ELF-1 (cell line): Measurements from ENCODE around the gene ROPN1B.

ENCODE experiments used
- DNase-seq: peaks from one replicate; pipeline ENCODE4 v3.0.0-alpha.2; 2016; ENCODE audit warnings: low read depth, low spot score

The ROPN1B gene

DNA sequence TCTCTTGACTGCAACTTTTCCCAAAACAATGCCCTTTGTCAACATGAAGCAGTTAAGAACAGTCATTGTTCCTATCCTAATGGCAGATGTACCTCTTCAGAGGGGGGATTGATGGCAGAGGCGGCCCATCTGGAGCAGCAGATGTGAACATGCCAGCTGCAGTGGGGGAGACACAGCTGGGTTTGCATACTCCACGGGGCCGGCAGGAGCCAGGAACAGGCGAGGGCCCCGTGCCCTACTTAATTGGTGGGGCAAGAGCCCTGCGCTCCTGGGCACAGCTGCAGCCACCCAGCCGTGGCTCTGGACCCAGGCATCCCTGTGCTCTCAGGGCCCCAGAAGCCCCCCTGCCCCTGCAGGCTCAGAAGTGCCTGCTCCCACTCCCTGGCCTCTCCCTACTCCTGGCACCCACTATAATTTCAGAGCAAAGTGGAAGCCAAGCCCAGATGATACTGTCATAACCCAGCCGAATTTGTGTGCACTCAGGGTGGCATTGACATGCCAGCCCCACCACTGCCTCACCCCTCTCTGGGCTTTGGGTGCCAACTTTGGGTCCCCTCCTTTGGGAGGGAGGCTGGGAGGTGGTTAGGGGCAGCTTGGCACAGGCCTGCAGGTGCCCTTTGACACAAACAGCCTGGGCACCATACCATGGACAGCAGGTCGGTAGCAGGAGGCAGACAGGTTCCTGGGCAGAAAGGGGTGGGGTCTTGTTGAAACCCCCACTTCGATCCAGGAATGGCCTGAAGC, 34.6 kb downstream of the ROPN1B start:
- DNase-seq, result no peak

DNA sequence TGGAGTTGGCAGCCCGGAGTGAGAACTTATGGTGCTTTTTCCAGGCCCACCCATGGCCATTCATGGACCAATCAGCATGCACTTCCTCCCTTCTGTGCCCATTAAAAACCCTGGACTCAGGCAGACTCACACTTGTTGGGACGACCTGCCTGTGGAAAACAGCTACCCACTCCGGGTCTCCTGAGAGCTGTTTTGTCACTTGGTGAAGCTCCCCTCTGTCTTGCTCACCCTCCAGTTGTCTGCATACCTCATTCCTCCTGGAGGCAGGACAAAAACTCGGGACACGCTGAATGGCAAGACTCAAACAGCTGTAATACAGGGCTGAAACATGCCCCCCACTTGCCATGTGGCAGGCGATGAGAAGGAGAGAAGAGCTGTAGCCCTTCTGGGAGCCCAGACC, 35.2 kb downstream of the ROPN1B start:
- DNase-seq, result no peak

DNA sequence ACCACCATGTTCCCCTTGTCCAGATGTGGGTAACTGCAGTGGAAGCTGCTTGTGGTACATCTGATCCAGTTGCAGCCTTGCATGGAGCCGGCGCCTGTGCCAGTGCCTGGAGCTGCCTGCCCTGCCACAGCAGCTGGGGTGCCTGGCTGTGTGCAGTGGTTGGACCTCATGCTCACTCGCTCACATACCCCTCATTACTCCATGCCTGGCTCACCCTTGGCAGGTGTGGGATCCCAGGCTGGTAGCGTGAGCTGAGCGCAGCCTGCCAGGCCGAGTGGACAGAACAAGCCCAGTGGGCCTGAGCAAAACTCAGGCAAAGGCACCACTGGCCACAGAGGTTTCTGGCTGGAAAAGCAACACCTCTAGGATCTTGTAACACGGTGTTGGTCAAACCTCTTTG, 35.7 kb downstream of the ROPN1B start:
- DNase-seq, result no peak

DNA sequence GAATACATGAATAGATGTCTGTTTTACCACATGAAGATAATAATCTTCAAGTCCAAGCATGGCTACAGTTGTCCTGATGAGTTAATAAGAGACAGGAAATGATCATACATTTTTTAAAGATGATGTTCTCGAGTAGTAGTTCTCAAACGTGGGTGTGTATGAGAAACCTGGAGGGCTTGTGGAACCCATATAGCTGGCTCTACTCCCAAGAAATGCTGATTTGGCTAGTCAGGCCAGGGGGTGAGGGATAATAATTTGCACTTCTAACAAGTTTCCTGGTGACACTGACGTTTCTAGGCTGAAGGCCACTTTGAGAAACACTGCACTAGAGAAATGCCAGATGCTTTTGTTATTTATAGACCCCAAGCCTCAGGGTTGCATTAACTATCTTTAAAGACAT, 37.0 kb downstream of the ROPN1B start:
- no peak for DNase-seq

DNA sequence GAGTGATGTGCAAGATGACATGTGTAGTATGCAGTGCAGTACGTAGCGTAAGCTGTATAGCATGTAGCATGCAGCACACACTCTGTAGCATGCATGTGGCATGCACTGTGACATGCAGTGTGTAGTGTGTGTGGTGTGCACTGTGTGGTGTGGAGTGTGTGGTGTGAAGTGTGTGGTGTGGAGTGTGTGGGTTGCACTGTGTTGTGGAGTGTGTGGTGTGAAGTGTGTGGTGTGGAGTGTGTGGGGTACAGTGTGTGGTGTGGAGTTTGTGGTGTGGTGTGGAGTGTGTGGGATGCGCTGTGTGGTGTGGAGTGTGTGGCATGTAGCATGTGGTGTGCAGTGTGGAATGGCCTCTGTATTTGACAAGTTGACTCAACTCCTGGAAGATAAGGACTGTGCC, 39.2 kb downstream of the ROPN1B start:
- no peak for DNase-seq

DNA sequence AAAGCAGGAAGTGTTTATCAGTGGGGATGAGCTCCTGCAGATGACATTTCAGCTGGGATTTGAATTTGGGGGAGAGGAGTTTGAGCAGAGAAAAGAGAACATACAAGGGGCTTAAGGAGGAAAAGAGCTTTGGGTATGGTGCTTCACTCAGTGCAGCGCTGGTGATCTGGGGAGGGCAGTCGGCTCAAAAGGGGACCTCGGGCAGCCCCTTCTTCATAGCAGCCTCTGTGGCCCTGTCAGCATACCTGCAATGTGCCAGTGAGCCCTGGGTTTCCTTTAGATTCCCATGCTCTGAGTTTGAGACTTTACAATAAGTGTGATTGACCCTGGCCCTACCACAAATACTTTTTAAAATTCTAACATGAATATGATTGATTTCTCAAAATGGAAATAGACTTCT, 40.2 kb downstream of the ROPN1B start:
- no peak for DNase-seq

DNA sequence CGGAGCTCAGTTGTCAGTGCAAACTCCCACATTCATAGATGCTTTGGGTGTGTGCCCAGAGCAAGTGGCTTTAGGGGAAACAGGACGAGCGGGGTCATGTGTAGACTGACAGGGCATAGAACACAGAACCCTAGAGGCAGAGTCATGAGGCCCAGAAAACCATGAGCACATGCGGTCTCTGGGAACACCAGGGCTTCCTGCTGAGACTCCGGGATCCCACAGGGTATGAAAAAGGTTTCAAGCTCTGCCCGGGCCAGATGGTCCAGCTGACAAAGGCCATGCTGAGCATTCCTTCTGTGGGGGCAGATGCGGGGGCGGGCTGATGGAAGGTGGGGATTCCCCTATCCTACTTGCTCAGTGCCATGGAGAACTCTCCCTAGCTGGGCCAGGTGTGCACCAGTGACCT, 44.8 kb downstream of the ROPN1B start:
- no peak for DNase-seq

DNA sequence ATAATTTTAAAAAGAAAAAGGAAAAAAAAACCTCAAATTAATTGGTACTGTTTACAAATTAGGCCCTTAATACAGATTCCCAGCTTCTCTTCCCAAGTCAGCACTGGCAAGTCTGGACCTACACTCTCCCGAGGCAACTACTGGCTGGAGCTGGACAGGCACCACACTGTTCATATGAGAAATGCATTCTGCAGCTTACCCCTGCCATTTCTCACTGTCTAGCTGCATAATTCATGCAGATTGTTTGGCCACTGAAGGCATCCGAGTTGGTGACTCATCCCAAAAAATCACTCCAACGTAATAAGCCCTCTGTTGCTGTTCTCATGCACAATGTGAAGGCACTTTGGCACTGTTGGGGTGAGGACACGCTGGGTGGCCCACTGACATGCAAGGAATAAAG, 45.3 kb downstream of the ROPN1B start:
- DNase-seq, result no peak

DNA sequence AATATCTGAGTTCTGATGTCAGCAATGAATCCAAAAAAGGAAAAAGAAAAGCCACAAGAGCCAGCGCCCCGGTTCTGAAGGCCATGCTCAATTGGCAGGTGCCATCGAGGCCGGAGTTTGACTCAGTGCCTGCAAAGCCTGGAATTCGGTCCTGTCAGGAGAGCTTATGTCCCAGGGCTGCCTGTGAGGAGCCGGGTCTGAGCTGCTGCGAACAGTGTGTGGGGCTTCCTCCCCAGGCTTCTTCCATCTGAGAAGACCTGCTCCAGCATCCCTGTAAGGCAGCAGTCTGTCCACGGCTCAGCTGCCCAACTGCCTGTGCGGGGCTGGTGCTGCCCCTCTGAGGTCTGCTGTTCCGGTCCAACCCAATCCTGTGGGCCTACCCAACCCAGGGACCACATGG, 46.1 kb downstream of the ROPN1B start:
- no peak for DNase-seq

DNA sequence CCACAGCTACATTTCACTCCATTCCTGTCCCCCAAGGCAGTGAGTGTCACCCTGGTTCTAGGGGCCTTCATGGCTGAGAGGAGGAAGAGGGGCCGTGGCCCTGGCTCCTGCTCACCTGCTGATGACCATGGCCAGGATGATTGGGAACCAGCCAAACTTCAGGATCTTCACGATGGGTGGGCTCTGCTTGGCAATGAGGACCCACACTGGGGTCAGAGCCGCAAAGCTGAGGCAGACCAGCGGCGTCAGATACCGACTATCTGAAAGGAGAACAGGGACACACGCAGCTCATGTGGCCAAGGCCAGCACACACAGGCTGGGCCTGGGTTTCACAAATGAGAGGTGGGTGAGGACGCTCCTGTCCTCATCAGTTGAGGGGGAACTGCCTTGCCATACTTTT, 47.6 kb downstream of the ROPN1B start:
- DNase-seq, result no peak

DNA sequence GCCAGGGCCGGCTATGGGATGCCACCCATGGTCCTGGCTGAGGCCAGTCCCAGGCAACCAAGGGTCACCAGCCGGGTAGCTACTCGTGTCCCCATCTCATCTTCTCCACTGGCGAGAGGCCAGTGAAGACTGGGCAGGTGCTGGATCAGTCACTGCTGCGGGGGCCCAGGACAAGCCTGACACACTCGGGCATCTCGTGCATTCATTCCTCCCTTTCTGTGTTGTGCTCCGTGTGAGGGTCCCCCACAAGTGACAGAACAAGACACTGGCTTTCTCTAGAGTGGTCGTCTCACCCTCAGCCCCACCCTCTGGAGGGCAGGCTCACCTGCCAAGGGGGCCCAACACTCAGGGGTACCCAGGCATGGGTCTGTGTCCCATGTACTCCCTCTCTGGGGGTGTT, 48.4 kb downstream of the ROPN1B start:
- DNase-seq, result no peak

DNA sequence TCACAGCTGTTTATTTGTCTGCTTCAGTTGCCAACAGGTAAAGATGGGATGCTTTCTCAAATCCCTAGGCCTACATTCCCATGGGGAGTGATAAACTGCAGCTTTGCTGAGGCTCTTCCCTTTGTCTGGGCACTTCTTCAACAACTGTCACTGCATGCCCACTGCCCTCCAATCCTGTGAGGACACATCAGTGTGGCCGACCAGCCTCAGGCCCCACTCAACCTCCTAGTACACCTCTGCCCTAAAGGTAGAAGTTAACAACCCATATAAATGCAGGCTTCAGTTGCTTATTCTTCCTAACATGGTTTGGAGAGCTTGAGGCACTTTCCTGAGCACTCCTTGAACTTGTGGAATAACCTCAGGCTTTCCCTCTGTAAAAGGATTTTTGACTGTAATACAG, 49.6 kb downstream of the ROPN1B start:
- DNase-seq, result no peak

DNA sequence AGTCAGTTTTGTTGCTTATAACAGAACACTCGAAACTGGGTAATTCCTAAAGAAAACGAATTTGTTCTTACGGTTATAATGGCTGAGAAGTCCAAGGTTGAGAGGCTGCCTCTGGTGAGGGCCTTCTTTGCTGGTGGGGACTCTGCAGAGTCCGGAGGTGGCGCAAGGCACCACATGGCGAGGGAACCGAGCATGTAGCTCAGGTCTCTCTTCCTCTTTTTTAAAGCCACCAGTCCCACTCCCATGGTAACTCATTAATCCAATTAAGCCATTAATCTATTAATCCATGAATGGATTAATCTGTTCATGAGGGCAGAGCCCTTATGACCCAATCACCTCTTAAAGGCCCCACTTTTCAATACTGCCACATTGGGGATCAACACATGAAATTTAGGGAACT, 50.0 kb downstream of the ROPN1B start:
- DNase-seq, result no peak

DNA sequence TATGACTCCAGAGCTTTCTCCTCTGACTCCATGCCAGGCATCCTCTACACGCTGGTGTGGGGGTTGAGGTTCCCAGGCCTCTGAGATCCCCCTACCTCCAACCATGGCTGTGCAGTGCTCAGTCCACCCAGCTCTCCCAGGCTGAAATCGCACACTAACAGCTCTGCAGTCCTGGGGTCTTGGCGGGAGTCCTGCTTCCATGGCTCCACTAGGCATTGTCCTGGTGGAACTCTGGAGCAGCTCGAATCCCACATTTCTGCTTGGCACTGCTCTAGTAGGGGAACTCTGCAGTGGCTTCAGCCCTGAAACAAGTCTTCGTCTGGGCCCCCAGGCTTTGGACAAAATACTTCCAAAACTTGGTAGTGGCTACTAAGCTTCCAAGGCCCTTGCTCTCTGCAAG, 50.7 kb downstream of the ROPN1B start:
- no peak for DNase-seq

DNA sequence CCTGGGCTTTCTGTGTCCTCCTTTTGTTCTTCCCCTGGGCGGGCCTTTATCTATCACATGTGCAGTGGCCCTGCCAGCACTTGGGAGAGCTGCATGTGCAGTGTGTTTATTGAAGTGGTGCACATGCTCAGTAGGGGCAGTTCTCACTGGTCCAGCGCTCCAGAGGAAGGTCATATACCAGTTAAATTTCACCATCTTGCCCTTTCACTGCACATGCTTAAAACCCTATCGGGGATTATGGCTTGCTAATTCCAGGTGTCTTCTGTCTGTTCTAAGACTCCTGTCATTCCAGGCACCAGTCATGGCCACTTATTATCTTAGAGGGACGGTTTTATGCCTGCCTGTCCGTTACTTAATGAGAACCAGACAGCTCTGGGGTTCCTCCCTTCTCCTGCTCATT, 52.2 kb downstream of the ROPN1B start:
- DNase-seq, result no peak

DNA sequence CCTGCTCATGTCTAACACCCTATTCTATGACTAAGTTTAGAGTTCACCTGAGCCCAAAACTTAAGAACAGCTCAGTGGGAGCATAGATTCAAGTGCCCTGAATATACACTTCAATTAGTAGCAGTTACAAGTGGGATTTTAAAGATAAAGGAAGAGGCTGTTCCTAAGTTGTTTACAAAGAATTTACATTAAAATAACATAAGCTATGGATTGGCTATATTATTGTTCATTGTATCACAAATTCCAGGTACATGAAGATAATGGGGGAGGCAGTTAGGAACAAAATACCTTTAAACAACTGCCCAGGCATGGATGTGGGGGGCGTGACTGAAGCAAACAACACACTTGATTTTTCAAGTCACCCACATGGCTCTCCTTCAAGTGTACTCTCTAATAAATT, 52.7 kb downstream of the ROPN1B start:
- no peak for DNase-seq

DNA sequence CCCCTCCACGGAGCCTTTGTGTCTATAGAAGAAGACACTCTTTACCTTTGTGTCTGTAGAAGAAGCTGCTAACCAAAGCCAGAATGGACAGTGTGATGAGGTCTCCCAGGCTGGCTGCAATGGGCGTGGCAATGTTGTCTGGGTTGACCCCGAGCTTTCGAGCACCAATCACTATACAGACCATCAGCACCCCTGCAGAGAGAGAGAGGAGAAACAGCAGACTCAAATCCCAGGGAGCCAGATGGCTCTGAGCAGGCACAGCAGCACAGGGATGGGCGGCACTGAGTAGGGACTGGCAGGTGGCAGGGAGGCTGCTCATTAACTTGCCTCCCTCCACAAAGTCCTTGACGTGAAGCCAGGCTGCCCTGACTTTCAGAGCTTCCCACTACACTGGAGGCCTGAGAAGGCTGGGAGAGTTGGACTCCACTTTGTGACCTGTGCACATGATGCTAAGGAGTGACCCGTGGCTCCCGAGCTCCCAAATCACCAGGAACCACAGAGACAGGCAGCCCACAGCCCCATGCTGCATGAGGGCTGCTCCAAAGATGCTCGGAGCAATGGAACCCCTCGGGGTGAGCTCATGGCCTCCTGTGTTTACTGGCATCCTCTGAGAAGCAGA, 53.9 kb downstream of the ROPN1B start:
- DNase-seq, result no peak

DNA sequence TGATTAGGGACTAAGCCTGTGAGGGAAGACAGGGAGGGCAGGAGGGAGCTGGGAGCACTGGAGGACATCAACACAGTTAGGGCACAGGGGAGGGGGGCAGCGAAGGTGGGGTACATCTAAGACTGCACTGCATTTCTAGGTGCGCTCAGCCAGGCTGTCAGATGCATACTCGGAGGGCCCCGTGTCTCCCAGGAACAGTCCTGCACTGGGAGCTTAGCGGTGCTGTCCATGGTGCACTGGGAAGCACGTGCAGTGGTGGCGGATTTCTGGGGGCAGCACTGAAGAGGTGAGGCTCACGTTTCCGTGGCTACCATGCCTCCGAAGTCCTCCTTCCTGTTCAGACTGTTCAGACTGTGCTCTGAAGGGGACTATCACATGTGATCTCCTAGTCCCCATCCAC, 54.4 kb downstream of the ROPN1B start:
- peak; percentile 15 for DNase-seq

DNA sequence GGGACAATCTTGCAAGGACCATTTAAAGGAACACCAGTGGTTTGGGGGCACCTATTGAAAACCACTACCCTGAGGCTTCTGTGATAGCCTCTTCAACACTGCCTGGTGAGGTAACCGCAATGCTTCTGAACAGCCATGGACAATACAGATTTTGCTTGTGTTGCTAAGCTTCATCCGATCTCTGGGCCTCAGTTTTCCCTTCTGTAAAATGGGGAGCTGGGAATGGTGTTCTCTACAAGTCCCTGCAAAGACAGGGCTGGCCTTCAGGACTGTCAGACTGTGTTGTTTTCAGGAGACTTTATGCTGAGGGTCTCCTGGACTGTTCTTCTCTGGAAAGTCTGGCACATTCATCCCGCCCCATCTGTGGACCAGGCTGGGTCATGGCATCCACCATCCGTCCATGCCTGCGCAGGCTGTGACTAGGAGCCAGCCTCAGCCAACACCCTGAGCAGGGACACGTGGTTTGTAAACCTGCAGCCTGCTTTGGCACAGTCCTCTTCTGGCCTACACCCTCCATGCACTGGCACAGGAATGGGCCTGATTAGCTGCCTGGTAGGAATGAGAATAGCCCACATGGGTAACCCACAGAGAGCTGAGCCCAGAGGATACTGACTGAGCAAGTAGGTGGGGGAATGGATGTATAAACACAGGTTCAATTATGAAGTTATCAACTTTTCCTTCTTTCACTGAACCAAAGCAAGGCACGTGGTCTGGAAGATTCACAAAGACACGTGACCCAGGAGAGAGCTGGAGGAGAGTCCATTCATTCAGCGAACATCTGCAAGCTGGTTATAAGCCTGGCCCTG, 55.3 kb downstream of the ROPN1B start:
- no peak for DNase-seq

DNA sequence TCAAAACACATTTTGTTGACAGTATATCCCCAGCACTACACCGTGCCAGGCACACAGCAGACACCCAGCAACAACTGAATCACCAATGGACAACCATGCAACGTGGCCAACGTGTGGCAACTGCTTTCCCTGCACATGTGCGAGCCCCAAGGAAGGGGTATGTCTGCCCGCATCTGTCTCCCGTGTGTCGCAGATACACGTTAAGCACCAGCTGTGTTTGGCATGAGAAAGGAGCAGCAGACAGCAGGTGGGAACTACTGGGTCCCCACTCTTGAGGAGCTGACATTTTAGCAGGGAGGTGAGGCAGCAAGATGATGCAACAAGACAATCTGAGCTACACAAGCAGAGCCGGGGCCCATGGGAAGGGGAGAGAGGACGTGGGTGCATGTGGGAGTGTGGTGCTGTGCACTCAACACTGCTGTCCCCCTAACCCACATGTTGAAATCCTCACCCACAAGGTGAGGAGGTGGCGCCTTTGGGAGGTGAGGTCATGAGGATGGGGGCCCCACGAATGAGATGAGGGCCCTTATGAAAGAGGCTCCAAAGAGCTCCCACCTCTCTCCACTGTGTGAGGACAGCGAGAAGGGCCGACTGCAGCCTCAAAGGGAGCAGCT, 56.2 kb downstream of the ROPN1B start:
- DNase-seq, result no peak

DNA sequence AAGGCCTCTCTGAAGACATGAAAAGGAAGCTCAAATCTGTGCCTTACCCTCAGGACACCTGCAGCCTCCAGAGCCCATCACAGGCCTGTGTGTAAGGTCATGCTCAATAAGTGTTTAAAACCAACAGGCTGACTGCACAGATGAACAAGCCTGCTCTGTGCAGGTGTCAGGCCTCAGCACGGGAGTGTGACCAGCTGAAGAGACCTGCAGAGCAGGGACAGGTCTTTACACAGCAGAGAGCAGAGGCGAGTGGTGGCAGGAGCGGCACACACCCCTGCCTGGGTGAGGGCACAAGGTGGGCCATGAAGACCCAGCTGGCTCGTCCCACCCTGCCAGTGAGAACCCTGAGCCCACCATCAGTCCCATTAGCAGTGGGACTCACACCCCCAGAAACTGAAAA, 56.9 kb downstream of the ROPN1B start:
- no peak for DNase-seq

DNA sequence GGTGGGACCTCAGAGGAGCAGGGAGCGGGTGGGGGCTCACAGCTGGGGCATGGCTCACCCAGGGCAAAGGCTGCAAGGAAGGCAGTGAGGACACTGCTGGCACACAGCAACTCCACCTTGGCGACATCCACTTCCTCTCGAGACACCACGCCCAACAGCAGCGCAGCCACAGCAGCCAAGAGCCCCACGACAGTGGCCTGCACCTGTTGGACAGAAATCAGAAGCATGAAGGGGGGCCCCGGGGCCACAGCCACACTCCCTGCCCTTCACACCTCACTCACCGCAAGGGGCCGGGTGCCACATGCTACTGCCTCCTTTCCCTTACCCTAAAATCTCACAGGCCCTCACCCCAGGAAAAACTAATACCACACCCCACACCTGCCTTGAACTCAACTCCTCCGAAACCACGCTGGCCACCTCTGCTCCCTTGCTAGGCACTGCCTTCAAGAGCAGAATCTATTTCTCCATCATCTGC, 57.3 kb downstream of the ROPN1B start:
- DNase-seq, result no peak
